CD4-positive, alpha-beta T cell treated with Interleukin-2 at 100 ng/mL for 4 hours (primary cell): ENCODE measurements around the gene SLC35B2.

Experiments used
- DNase-seq: peaks from one replicate; pipeline ENCODE4 v3.0.0-alpha.2; 2020; ENCODE audit warnings: low spot score

SLC35B2 gene

GRCh38 chr6:44257025-44257752 is at the start of gene SLC35B2:
TSS of gene SLC35B2 (minus strand) at chr6:44257528. CDS start at chr6:44257410, 118 bp downstream.
- peak; percentile 65 for DNase-seq

- DNase-seq: no peak
Measured at GRCh38 chr6:44306710-44307109, 49.4 kb upstream of the SLC35B2 start.

GRCh38 chr6:44305200-44305725 is 47.9 kb upstream of the SLC35B2 start:
- no peak for DNase-seq

- peak; percentile 44 for DNase-seq
Measured at GRCh38 chr6:44304282-44305199, 47.2 kb upstream of the SLC35B2 start.

- DNase-seq: no peak
Measured at GRCh38 chr6:44303842-44304241, 46.5 kb upstream of the SLC35B2 start.

GRCh38 chr6:44302856-44303255 is 45.5 kb upstream of the SLC35B2 start:
- no peak for DNase-seq

GRCh38 chr6:44301782-44302564 is 44.6 kb upstream of the SLC35B2 start:
- DNase-seq: no peak

- no peak for DNase-seq
Measured at GRCh38 chr6:44301106-44301505, 43.8 kb upstream of the SLC35B2 start.

GRCh38 chr6:44300292-44300823 is 43.0 kb upstream of the SLC35B2 start:
- no peak for DNase-seq

GRCh38 chr6:44298864-44299263 is 41.5 kb upstream of the SLC35B2 start:
- DNase-seq: no peak

GRCh38 chr6:44298055-44298803 is 40.9 kb upstream of the SLC35B2 start:
- no peak for DNase-seq

GRCh38 chr6:44297063-44298038 is 40.0 kb upstream of the SLC35B2 start:
- DNase-seq: peak; percentile 31

GRCh38 chr6:44294832-44295791 is 37.8 kb upstream of the SLC35B2 start:
- no peak for DNase-seq

- DNase-seq: no peak
Measured at GRCh38 chr6:44292661-44293365, 35.5 kb upstream of the SLC35B2 start.

GRCh38 chr6:44291841-44292240 is 34.5 kb upstream of the SLC35B2 start:
- no peak for DNase-seq

- no peak for DNase-seq
Measured at GRCh38 chr6:44289726-44290260, 32.5 kb upstream of the SLC35B2 start.

GRCh38 chr6:44286747-44287146 is 29.4 kb upstream of the SLC35B2 start:
- DNase-seq: no peak

- DNase-seq: no peak
Measured at GRCh38 chr6:44286285-44286565, 28.9 kb upstream of the SLC35B2 start.
